IMR-90 (cell line): ENCODE results near the gene SCAMP2.

Experiments used
- CTCF ChIP-seq: conservative IDR thresholded peaks from 2 replicates; pipeline ENCODE4 v1.5.1; 2012; ENCODE audit warnings: mild to moderate bottlenecking, low read depth, low read length, improper control_type of control experiment
- MAZ ChIP-seq: IDR thresholded peaks from 2 replicates; pipeline ENCODE4 v1.6.1; 2012; ENCODE audit warnings: low read depth, mild to moderate bottlenecking, low read length, improper control_type of control experiment, moderate library complexity, borderline replicate concordance
- RAD21 ChIP-seq: IDR thresholded peaks from 2 replicates; pipeline ENCODE4 v1.6.1; 2012; ENCODE audit warnings: low read length, improper control_type of control experiment

- TF ChIP-seq CTCF: no peak
- no peak for TF ChIP-seq MAZ
- TF ChIP-seq RAD21: no peak
Observed at GRCh38 chr15:74832826-74833225, 40.3 kb downstream of the SCAMP2 start.
